GM19035 (cell line): ENCODE data around the gene RBM18.

Source experiments
- ATAC-seq: cut with Tn5 transposase; IDR thresholded peaks from one replicate; pipeline ENCODE4 v1.9.1; 2021; ENCODE audit not compliant: unreplicated experiment

RBM18 gene

DNA sequence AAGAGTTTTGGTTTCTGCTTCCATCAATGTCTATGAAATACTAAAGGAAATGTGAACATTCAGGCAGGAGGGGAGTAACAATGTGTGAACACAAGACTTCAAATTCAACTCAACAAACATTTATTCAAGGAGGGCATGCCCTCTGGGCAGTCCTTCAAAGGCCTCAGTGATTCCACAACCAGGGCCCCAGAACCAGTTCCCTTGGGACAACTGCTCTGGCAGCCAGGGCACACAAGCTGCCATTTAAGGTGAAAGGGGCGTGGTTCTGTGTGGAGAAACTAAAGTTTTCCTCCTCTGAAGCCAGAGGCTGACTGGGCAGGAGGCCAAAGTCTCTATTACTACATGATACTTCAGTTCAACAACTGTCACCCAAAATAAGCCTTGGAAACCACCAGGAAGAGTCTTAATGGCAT is 3.2 kb downstream of the RBM18 start:
- ATAC-seq, result no peak

DNA sequence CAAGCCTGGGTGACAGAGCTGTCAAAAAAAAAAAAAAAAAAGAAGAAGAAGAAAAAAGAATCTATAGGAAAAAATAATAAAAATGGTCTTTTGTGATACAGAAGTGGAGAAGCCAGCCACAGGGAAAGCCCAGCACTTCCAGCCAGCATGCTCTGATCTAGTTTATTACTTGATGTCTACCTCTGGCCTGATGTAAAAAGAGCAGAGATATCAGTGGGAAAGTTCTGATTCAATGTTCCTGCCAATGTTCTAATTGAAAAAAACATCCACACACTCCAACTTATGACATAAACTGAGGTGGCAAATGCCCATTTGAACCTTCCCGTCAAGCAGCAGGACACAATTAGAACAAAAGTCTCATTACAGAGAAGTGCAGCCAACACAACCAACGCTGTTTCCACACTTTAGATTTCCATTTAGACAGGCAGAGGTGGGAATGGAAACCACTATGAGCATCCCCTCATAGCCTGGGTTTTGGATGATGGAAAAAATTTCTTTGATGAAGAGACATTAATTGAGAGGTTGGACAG is 5.7 kb downstream of the RBM18 start:
- no peak for ATAC-seq

DNA sequence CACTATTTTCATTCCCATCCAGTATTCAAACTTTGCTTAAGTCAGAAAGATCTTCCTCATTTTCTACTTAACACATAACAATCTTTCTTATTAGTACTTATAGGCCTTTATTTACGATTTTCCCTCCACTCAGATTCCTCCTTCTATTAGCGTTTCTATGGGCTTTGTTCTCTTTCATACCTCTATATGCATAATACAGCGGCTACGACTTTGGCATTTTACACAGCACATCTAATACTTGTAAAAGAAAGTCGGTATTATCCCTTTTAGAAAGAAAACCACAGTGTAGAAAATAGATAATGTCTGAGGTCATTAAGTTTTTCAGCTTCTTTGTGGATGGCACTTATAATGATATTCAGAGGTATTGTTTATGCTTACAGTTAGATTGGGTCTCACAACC is 8.4 kb downstream of the RBM18 start:
- no peak for ATAC-seq

DNA sequence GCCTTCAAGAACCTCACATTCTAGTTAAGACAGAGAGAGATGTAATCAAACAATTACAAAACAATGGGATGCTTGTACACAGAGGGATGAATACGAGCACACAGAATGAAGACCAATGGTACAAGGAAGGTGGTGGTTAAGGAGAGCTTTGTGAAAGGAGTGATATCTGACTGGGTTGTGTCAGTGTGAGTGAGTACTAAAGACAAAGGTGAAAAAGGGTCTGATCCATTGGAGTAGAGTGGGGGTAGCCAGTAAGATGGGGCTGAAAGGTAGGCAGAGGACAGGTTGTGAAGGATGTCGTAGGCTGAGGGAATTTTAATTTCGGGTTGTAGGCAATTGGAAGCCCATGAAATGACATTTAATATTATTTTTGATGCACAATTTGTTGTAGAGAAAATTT is 9.9 kb downstream of the RBM18 start:
- ATAC-seq, result no peak

DNA sequence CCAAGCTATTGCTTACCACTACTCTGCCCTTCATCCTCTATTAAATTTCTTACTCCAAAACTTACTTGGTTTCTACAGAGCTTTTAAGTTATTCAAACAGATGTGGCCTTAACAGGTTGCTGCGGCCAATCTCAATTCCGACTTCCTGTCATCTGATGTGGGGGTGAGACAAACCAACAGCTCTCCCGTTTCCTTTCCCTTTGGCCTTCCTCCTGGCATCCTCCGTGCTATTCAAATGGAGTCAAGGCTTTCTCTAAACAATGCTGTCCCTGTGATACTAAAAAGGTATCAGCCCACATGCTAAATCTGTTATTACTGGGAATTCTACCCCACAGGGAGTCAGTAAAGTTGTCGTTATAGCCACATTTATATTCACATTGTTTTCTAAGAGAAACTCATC is 11.8 kb downstream of the RBM18 start:
- ATAC-seq, result no peak

DNA sequence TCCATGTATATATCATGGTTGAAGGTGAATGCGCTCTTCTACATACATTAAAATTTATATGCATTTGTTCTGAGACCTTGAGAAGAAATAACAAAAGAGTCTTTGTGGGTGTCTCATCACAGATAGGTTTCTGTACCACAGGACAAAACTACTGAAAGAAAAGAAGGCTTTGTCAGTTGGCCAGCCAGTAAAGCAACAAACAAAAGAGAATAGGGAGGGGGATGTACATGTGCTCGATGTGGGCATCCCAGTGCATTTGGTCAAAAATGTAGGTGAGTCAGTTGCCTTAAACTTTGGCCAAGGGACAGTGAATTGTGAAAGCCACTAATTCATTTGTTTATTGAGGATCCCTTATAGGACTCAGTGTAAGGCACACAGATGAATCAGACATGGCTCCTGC is 13.3 kb downstream of the RBM18 start:
- no peak for ATAC-seq

DNA sequence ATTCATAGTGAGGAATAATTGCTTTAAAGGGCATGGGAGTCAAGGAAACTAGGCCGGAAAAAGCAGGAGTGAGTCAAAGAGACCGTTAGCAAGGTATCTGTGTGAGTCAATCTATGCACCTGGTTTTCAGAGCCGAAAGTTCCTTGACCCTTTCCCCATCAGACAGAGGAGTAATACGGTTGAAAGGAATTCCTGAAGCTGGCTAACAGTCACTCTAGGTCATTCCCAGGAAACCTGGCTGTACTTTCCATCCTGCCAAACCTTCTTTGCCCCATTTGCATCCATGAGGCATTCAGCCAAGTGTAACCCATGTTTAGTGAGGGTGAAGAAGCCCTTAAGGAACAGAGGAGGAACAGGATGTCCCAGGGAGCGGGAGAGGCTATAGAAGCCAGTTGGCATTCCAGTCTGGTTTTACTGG is 16.2 kb downstream of the RBM18 start:
- ATAC-seq, result no peak

DNA sequence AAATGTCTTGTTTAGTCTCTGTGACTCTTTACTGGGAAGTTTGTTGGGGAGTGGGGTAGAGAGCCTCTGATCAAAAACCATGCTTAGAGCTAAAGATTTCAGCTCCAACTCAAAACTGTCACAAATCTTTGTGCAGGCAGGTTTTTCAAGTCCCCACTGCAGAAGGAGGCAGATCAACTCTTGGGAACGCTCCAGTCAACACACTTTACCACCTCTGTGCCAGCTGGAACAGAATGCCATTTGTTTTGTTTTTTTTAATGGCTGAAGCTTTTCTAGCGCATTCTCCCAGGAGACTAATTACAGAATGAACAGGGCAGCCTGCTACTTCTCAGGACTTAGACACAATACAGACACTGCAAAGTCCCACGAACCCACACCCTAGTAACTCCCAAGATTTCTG is 18.0 kb downstream of the RBM18 start:
- no peak for ATAC-seq

DNA sequence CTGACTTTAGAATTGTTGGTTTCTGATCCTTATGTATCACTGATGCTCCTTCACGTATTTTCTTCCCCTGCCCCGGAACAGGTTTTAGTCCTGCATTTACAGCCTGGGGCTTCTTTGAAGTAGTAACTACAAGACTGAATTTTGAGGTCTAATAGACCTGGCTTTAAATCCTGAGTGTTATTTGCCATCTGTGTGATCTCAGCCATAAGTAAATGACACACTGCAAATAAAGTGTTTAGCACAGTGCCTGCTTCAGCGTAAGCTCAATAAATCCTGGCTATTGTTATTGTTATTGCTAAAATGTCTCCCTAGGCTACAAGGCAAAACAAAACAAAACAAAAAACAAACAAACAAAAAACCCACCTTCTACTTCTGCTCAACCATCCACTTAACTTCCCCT is 20.3 kb downstream of the RBM18 start:
- no peak for ATAC-seq

DNA sequence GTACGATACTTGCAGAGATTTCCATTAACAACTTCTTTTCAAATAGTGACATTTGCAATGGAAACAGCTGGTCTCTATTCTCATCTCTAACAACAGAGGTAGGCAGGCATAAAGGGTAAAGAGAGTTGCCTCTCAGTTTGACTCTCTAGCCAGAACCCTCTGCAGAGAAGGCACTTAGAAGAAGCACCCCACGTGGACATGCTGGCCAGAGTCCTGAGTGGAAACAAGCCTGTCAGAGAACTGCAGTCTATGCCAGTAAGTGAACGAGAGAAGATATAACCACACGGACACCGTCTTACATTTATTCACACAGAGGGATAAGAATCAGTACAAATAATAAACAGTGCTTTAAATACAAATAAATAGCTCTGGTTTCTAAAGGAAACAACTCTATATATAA is 24.9 kb downstream of the RBM18 start:
- ATAC-seq, result no peak

DNA sequence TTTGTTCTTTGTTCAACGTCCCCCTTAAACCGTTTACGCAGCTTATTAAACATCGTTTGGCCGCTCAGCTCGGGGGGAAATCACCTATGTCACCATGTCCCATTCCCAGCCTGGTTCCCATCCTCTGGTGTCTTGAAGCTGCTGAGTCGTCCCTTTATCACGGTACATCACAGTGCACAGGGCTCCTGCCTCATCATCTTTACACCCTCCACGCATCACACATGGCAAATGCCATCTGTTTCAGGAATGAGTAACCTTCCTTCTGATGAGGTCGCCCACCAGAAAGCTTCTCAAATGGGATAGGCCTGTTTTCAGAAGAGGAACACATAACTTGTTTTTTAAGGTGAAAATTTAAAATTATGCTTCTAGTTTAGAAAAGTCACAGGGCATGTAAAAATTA is 28.0 kb downstream of the RBM18 start:
- no peak for ATAC-seq

DNA sequence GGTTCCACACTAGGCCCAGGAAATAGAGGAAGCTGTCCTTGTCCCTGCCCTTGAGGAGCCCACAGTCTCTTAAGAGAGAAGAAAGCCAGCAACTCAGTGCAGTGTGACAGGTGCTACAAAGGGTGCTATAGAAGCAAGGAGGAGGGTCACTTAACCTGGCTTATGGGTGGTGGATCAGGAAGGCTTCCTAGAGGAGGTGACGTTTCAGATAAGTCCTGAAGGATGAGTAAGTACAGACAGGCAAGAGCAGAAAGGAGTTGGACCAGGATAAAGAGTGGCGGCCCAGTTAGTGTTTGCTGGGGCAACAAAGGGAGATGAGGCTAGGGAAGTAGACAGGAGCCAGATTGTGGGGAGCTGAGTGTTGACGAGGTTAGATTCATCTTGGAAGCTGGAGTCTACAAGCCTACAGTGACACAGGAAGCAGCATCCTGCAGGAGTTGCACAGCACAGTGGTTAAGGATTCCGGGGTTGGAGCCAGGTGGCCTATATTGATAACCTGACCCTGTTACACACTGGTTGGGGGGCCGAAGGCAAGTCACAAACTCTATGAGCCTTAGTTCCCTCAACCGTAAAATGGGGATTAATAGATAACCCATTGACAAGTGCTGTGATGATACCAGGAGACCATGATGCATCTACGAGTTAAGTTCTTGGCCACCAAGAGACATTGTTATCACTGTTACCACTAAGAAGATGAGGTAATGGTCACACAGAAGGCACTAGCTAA is 30.5 kb downstream of the RBM18 start:
- ATAC-seq, result no peak

DNA sequence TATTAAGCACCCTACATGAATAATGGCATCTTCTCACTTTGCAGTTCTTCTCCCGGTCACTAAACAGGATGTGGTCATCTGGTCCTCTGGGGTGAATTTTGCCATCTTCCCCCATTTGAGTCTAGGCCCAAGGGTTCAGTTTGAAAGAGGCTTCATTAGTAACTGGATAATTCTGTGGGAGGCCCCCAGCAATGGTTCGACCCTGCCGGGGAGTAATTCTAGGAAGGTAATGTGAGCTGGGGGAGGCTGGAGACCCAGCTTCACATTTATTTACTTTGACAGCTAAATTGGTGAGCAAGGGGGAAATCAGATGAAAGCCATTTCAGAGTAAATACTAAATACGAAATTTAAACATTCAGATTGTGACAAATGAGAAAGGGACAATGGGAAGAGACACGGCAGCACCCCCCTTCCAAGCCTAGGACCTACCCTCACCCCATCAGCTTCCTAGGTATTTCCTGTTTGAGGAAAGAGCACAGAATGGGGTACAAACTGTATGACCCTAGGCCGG is 31.8 kb downstream of the RBM18 start:
- no peak for ATAC-seq

DNA sequence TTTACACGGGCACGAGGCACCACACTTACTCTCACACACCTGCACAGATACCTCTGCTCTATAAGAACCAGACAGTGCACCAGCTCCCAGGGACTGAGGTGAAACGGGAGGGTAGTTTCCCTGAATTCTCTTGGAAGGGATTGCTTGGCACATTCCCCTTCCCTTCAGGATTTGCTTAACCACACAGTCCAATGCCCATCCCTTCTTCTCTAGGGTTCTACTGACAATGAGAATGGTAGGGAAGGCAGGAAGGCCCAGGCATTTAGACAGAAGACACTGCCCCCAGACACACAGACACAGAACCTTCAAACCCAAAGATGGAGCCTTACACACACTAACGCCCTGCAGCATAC is 35.2 kb downstream of the RBM18 start:
- no peak for ATAC-seq

DNA sequence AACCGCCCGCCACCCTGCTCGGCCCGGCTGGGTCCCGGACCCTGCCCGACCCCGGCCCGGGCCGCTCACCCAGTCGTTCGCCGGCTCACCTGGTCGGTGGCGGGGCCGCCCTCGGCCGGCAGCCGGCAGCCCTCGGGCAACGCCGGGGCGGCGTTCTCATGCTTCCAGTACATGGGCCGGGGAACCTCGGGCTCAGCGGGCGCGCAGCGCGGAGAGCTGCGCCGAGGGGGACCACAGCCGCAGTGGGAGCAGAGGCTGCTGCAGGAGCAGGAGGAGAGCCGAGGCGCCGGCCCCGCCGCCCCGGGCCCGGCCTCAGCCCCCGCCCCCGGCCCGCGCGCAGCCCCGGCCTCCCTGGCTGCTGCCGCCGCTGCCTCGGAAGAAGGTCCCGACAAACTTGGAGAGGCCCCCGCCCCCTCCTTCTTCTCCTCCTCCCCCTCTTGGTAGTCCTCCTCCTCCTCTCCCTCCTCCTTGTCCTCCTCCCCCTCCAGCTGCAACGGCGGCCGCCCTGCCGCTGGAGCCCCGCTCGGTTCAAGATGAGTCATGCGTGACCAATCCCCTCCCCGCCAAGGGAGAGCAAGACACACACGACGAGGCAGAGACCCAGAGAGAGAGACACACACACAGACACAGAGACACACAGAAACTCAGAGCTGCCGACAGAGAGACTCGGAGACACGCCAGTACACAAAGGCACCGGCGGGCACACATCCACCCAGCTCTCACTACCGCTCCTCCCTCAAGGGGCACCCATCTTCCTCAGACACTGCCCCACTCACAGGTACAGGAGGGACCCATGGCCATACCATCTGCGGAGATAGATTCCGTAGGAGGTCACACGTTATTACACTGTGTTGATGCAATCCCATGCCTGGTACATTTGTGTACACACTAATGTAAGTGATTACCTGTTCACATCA is 35.8 kb downstream of the RBM18 start, which contains the start of gene LHX6:
Gene LHX6 (minus strand): TSS at position 390 of the 917 bp plus-strand sequence. CDS start 217 bp downstream, at position 173.
- ATAC-seq, result no peak

DNA sequence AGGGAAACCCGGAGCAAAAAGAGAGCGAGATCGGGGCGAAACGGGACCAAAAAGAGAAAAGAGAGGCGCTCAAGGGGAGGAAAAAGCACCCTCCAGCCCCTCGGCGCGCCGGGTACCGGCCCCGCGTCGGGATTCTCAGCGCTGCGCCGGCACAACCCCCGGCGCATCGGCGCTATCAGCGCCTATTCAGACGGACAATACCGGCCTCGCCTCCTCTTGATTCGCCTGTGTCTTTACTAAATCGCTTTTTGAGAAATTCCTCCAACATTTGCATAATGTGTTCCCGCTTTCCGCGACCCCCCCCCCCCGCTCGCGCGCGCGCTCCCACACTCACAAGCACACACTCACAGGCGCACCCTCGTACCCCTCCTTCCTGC is 36.5 kb downstream of the RBM18 start:
- no peak for ATAC-seq

DNA sequence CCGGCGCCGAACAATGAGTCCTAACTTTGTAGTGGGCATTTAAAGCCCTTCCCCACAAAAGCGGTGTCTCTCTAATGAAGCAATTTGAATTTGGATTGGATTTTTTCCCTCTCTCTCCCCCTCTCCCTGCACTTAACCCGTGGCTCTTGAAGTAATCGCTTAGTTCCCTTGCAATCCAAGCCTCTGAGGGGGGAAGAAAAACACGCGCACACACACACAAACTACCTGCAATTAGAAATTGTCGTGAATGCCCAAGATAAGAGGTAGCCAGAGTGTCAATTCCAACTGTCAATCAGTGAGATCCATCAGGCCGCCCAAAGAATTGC is 37.1 kb downstream of the RBM18 start:
- ATAC-seq, result no peak

DNA sequence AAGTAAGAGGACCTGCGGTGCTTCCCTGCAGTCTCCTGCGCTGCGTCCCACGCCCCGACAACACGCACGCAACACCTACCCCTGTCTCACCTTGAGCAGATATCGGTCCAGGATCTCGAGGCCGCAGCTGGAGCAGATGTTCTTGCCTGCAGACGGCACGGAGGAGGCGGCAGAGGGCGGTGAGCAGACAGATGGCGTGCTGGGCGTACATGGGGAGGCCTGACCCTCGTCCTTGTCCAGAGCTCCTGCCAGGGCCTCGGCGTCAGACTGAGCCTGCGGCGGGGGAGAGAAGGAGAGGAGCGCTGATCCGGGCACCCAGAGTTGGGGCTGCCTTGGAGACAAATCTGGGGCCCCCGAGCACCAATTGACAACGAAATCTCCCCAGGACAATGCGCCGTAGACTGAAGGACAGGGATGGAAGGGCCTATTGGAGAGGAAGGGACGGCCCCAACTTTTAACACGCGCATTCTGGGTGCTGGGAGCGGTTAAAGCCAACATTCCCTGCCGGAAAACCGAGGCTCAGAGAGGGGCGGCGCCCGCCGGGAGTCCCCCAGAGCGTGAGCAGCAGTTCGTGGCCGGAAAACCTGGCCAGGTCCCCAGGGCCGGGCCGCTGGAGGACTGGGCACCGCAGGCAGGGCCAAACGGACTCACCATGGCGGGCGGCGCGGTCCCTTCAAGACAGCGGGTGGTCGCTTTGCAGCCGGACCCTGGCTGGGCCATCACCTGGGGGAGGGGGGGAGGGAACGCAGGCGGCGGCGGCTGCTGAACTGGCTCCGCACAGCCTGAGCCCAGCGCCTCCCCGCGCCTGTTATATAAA is 37.7 kb downstream of the RBM18 start:
- ATAC-seq, result no peak

DNA sequence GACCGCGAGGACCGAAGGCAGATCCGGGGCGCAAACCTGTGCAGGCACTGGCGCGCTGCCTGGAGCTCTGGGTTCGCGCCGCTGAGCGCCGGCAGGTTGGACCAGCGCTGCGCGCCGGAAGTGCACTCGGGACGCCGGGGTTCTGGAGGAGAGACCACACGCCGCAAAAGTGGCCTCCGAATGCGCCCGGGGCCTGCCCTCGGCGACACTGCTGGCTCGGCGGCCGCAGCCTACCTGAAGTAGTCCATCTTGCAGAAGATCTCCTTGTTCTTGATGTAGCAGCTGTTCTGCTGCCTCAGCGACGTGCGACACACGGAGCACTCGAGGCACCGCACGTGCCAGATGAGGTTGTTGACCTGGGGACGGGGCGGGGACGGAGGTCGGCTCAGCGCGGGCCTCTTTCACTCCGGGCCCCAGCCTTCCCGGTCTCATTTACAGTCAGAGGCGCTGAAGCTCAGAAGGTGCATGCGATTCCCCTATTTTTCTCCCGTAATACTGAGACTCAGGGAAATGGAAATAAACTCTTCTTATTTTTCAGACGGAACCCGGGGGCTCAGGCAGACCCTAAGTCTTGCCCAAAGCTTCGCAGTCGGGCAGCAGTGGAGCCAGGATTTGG is 38.4 kb downstream of the RBM18 start:
- ATAC-seq, result no peak

DNA sequence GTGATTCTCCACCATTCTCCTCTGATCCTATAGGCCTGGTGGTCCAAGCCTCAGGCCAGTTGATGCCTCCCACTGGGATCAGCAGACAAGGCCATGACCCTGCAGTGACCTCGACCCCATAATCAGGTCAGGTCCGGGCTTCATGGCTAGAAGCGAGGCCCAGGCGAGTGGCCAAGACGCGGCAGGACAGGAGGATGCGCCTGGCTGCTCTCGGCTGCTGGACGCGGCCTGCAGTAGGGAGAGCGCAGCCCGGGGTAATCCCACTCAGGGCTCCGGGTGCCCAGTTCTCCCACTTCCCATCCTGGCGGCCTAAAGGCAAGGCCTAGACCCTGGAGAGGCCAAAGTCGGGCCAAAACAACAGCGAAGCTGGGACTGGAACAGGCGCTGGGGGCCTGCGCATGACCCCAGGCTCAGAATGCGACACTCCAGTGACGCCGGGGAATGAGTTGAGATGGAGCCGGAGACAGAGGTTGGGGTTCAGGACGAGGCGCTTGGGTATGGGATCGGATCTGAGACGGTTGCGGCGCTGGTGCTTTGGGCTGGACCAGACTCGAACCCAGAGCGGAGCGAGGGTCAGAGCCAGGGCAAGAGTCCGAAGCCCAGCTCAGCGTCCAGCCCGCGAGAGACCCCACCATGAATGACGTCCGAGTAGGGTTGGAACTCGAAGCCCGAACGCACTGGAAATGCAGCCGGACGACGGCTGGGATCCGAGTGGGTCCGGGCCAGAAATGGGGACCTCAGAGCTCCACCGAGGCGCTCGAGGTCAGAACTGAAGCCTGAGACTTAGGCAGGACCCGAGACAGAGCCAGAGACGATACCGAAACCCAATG is 39.1 kb downstream of the RBM18 start:
- no peak for ATAC-seq
